ENCODE results near the gene PERM1. TPM values are rescaled to one million over a fixed set of nuclear protein-coding genes. Genes with fewer than 3 reads are reported as not detected.
"Not testable (repeated sequence)": the region's sequence is repeated elsewhere in the genome, so short reads cannot be mapped to it uniquely, and the experiment has no call there.

Gene PERM1
- total RNA-seq, 2 experiments from 2014 or later: not detected

- no peak for DNase-seq (ENCODE audit: low spot score)
- H3K4me2 ChIP-seq (ENCODE audit: low read length): no peak overlapping the region
- BruUV-seq (replicated peaks): no TSS peak
- no peak overlapping the region for H2AFZ ChIP-seq (ENCODE audit: low read length)
- TF ChIP-seq EZH2phosphoT487 (IDR thresholded peaks at IDR 0.05; ENCODE audit: borderline replicate concordance, low read depth, low read length) (no peak), CTCF (conservative IDR thresholded peaks at IDR 0.05; ENCODE audit: low read length) (no peak)
- ChIA-PET CTCF (ENCODE audit: unreplicated experiment) (no interaction called here), POLR2A (no interaction called here)
- intact Hi-C loops (cut with micrococcal nuclease; ENCODE audit: unreplicated experiment): no loop called here
- H3K36me3 ChIP-seq (ENCODE audit: insufficient read depth, low read length): no peaks in the 10 kb centered on the region
- no peaks in the 10 kb centered on the region for H3K4me1 ChIP-seq (ENCODE audit: insufficient read depth, low read length, poor library complexity, severe bottlenecking)
- H3K79me2 ChIP-seq (ENCODE audit: insufficient read depth, low read depth, low read length): no peaks in the 10 kb centered on the region
- no peak overlapping the region for H3K4me3 ChIP-seq (ENCODE audit: low read depth, low read length, poor library complexity, severe bottlenecking)
- no peaks in the 10 kb centered on the region for H4K20me1 ChIP-seq (ENCODE audit: insufficient read depth, low read length)
- H3K27ac ChIP-seq (ENCODE audit: low read depth, low read length, poor library complexity, severe bottlenecking): no peak overlapping the region
- no peaks in the 10 kb centered on the region for H3K9me3 ChIP-seq (ENCODE audit: low read length)
- no peaks in the 10 kb centered on the region for H3K9me2 ChIP-seq (ENCODE audit: insufficient read depth, low read length)
Measured at GRCh38 chr1:978835-979743, 2.8 kb downstream of the PERM1 start.

- BruUV-seq (replicated peaks): no TSS peak
Measured at GRCh38 chr1:978069-978834, 3.6 kb downstream of the PERM1 start.

GRCh38 chr1:976791-977190, 5.1 kb downstream of the PERM1 start:
- DNase-seq (ENCODE audit: low spot score); H4K20me1 ChIP-seq (ENCODE audit: insufficient read depth, low read length); H3K4me3 ChIP-seq (ENCODE audit: low read depth, low read length, poor library complexity, severe bottlenecking); BruUV-seq (replicated peaks); H3K79me2 ChIP-seq (ENCODE audit: insufficient read depth, low read depth, low read length); H3K9me2 ChIP-seq (ENCODE audit: insufficient read depth, low read length); H2AFZ ChIP-seq (ENCODE audit: low read length); CTCF ChIA-PET (ENCODE audit: unreplicated experiment); H3K9me3 ChIP-seq (ENCODE audit: low read length); H3K27ac ChIP-seq (ENCODE audit: low read depth, low read length, poor library complexity, severe bottlenecking); H3K4me2 ChIP-seq (ENCODE audit: low read length); H3K4me1 ChIP-seq (ENCODE audit: insufficient read depth, low read length, poor library complexity, severe bottlenecking); POLR2A ChIA-PET; H3K36me3 ChIP-seq (ENCODE audit: insufficient read depth, low read length): not testable (repeated sequence)
- intact Hi-C loops (cut with micrococcal nuclease; ENCODE audit: unreplicated experiment): loop anchor here (1.0 kb wide), 1 partner anchor 72 kb away; no protein-coding TSS in a partner anchor

More at GRCh38 chr1:978069-978834, 3.6 kb downstream of the PERM1 start:
- Histone ChIP-seq H3K27ac (ENCODE audit: low read depth, low read length, poor library complexity, severe bottlenecking) (no peak overlapping the region), H3K4me3 (ENCODE audit: low read depth, low read length, poor library complexity, severe bottlenecking) (no peak overlapping the region), H3K9me2 (ENCODE audit: insufficient read depth, low read length) (no peaks in the 10 kb centered on the region), H3K4me1 (ENCODE audit: insufficient read depth, low read length, poor library complexity, severe bottlenecking) (no peaks in the 10 kb centered on the region), H4K20me1 (ENCODE audit: insufficient read depth, low read length) (no peaks in the 10 kb centered on the region; the same call in 1 of the 2 replicates), H3K4me2 (ENCODE audit: low read length) (no peak overlapping the region), H3K36me3 (ENCODE audit: insufficient read depth, low read length) (no peaks in the 10 kb centered on the region), H2AFZ (ENCODE audit: low read length) (no peak overlapping the region), H3K79me2 (ENCODE audit: insufficient read depth, low read depth, low read length) (no peaks in the 10 kb centered on the region), H3K9me3 (ENCODE audit: low read length) (no peaks in the 10 kb centered on the region)
- intact Hi-C loops (cut with micrococcal nuclease; ENCODE audit: unreplicated experiment): no loop called here
- POLR2A ChIA-PET: no interaction called here
- CTCF ChIA-PET (ENCODE audit: unreplicated experiment): no interaction called here
- TF ChIP-seq CTCF (conservative IDR thresholded peaks at IDR 0.05; ENCODE audit: low read length) (no peak), EZH2phosphoT487 (IDR thresholded peaks at IDR 0.05; ENCODE audit: borderline replicate concordance, low read depth, low read length) (no peak)
- DNase-seq (ENCODE audit: low spot score): no peak
